Adipocyte (in vitro differentiated cells): ENCODE data around the gene TLR10.

Source experiments
- DNase-seq: peaks from one replicate; pipeline ENCODE4 v3.0.0-alpha.2; 2015; ENCODE audit warnings: low read depth
- H3K27me3 ChIP-seq: replicated peaks from 2 replicates; pipeline ENCODE4 v1.7.0; 2013; ENCODE audit warnings: mild to moderate bottlenecking, low read length, moderate library complexity; ENCODE audit not compliant: control insufficient read depth, insufficient read depth
- H3K36me3 ChIP-seq: 2 replicates; pipeline ENCODE4 v1.7.0; 2013; ENCODE audit warnings: low read length, mild to moderate bottlenecking, moderate library complexity; ENCODE audit not compliant: control insufficient read depth, insufficient read depth, severe bottlenecking
- H3K4me1 ChIP-seq: 2 replicates; pipeline ENCODE4 v1.7.0; 2013; ENCODE audit warnings: mild to moderate bottlenecking, low read length, moderate library complexity; ENCODE audit not compliant: control insufficient read depth, insufficient read depth
- H3K4me3 ChIP-seq: 2 replicates; pipeline ENCODE4 v1.7.0; 2013; ENCODE audit warnings: mild to moderate bottlenecking, low read length, moderate library complexity
- H3K9ac ChIP-seq: 2 replicates; pipeline ENCODE4 v1.7.0; 2013; ENCODE audit warnings: mild to moderate bottlenecking, low read length, moderate library complexity
- H3K9me3 ChIP-seq: 2 replicates; pipeline ENCODE4 v1.7.0; 2013; ENCODE audit warnings: mild to moderate bottlenecking, low read length, moderate library complexity; ENCODE audit not compliant: control insufficient read depth

TLR10 gene

GRCh38 chr4:38764277-38764676 lies 18.5 kb downstream of the TLR10 start:
- peaks cover 17% of the 10 kb centered on the region for H3K4me1 ChIP-seq
- H3K9ac ChIP-seq: no peak overlapping the region
- H3K27me3 ChIP-seq: peaks cover 4% of the 10 kb centered on the region
- no peak overlapping the region for H3K4me3 ChIP-seq
- DNase-seq: no peak
- H3K9me3 ChIP-seq: no peaks in the 10 kb centered on the region
- H3K36me3 ChIP-seq: no peaks in the 10 kb centered on the region

- no peak for DNase-seq
- Histone ChIP-seq H3K27me3 (peaks cover 4% of the 10 kb centered on the region), H3K36me3 (no peaks in the 10 kb centered on the region), H3K9ac (no peak overlapping the region), H3K9me3 (no peaks in the 10 kb centered on the region), H3K4me1 (peaks cover 2% of the 10 kb centered on the region), H3K4me3 (no peak overlapping the region)
Observed at GRCh38 chr4:38762560-38762959, 20.2 kb downstream of the TLR10 start.

DNA sequence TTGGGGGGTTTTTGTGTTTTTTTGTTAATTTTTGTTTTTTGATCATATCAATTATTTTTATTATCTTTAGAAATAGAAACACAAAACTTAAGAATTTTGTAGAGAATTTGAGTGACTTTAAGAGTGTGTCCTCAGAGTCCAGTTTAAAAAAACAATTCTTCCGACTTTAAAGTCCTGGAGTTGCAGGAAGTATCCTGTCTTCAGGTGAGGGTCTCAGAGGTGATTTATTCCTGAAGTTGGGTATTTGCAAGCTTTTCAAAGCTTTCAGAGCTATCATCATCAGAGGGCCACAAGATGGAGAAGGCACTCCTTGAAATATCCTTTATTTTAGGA lies 23.0 kb downstream of the TLR10 start:
- H3K36me3 ChIP-seq: no peaks in the 10 kb centered on the region
- no peak overlapping the region for H3K9ac ChIP-seq
- DNase-seq: no peak
- no peaks in the 10 kb centered on the region for H3K9me3 ChIP-seq
- H3K4me1 ChIP-seq: peaks cover 2% of the 10 kb centered on the region
- H3K4me3 ChIP-seq: no peak overlapping the region
- H3K27me3 ChIP-seq: peaks cover 4% of the 10 kb centered on the region

DNA sequence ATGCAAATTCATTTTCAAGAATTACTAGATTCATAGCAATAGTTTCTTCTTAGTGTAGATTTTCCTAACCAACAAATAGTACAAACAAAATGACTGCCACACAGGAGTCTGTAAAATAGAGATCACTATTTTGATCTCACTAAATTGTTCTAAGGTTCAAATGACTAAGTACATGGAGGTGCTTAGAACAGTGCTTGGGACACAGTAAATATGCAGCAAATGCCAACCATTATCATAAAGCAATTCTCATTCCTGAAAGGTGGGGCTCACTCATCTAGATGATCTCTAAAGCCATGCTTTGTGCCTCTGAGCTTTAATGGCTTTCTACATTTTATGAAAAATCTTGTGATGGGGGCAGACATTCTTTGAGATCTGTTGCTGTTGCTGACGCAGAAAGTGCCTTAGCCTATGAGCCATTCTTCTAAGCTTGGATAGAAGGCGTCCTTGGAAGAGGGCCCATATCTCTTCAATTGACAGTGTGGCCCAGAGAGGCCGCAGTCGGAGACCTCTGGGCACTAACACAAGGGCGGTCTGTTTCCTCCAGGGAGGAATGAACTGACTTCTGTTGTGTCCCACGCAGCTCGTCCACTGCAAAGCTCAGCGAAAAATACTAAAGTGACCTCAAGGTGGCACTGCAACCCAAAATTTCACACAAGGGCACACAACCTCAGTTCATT lies 23.5 kb downstream of the TLR10 start:
- Histone ChIP-seq H3K4me3 (peak overlapping the region; percentile 2), H3K27me3 (peaks cover 4% of the 10 kb centered on the region), H3K36me3 (no peaks in the 10 kb centered on the region), H3K4me1 (peaks cover 2% of the 10 kb centered on the region), H3K9me3 (no peaks in the 10 kb centered on the region), H3K9ac (no peak overlapping the region)
- DNase-seq: peak; percentile 81

DNA sequence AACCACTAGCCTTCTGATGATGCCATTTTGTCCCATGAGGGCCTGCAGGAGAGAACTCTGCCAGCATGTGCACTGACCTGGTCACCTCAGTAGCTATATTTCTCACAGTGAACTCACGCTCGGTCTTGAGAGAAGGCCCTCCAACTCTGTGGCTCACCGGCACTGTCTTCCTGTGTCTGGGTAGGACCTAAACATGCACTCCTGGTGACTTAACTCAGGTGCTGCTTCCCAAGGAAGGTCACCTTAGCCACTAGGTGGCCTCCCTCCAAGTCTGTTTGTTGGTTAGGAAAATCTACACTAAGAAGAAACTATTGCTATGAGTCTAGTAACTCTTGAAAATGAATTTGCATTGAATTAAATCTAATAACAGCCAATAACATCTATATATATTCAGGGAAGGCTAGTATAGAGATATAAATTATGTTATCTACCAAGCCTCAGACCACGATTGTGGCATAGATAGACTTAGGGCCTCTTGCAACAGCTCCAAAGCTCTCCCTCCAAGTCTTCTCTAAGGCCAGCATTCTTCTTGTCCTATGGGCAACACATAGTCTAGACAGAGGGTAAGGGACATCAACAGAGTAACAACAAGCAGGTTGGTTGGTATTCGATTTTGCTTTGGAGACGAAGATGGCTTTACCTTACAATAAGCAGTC lies 24.7 kb downstream of the TLR10 start:
- DNase-seq: no peak
- Histone ChIP-seq H3K9me3 (no peaks in the 10 kb centered on the region), H3K9ac (no peak overlapping the region), H3K27me3 (peaks cover 4% of the 10 kb centered on the region), H3K4me3 (no peak overlapping the region), H3K4me1 (peaks cover 9% of the 10 kb centered on the region), H3K36me3 (no peaks in the 10 kb centered on the region)

GRCh38 chr4:38752941-38753806 lies 29.6 kb downstream of the TLR10 start:
- no peaks in the 10 kb centered on the region for H3K9me3 ChIP-seq
- H3K36me3 ChIP-seq: no peaks in the 10 kb centered on the region
- peak overlapping the region; percentile 79 for H3K4me3 ChIP-seq
- H3K27me3 ChIP-seq: no peaks in the 10 kb centered on the region
- H3K4me1 ChIP-seq: peaks cover 21% of the 10 kb centered on the region
- peak overlapping the region; percentile 76 for H3K9ac ChIP-seq
- peak; percentile 98 for DNase-seq

- peak; percentile 44 for DNase-seq
- Histone ChIP-seq H3K27me3 (no peaks in the 10 kb centered on the region), H3K9me3 (no peaks in the 10 kb centered on the region), H3K9ac (peak overlapping the region; percentile 76), H3K4me3 (peak overlapping the region; percentile 79), H3K36me3 (no peaks in the 10 kb centered on the region), H3K4me1 (peaks cover 21% of the 10 kb centered on the region)
Observed at GRCh38 chr4:38752372-38752940, 30.3 kb downstream of the TLR10 start.

GRCh38 chr4:38751341-38752010 lies 31.3 kb downstream of the TLR10 start:
- H3K4me3 ChIP-seq: peak overlapping the region; percentile 79
- no peaks in the 10 kb centered on the region for H3K27me3 ChIP-seq
- H3K36me3 ChIP-seq: no peaks in the 10 kb centered on the region
- H3K4me1 ChIP-seq: peaks cover 21% of the 10 kb centered on the region
- H3K9ac ChIP-seq: no peak overlapping the region
- H3K9me3 ChIP-seq: no peaks in the 10 kb centered on the region
- DNase-seq: no peak

DNA sequence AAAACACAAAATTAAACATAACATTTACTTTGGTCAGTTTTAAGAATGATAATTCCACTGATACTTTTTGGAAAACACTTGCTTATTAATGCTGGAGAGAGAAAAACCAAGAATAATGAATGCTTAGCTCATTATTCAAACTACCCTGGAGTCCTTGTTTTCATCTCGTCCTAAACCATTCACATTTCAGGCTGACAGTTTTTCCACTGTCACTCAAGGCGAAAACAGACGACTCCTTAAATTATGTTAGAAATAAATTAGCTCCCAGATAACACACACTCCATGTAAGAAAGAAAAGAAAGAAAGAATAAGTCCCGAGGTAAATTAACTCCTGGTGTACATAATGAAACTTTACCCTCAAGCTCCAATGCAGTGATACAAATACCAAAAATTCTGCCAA lies 33.5 kb downstream of the TLR10 start:
- H3K27me3 ChIP-seq: no peaks in the 10 kb centered on the region
- DNase-seq: no peak
- no peaks in the 10 kb centered on the region for H3K9me3 ChIP-seq
- H3K9ac ChIP-seq: no peak overlapping the region
- no peak overlapping the region for H3K4me3 ChIP-seq
- H3K4me1 ChIP-seq: peaks cover 21% of the 10 kb centered on the region
- no peaks in the 10 kb centered on the region for H3K36me3 ChIP-seq

GRCh38 chr4:38747629-38748028 lies 35.2 kb downstream of the TLR10 start:
- H3K9ac ChIP-seq: no peak overlapping the region
- no peaks in the 10 kb centered on the region for H3K9me3 ChIP-seq
- peaks cover 12% of the 10 kb centered on the region for H3K4me1 ChIP-seq
- no peaks in the 10 kb centered on the region for H3K27me3 ChIP-seq
- H3K4me3 ChIP-seq: no peak overlapping the region
- DNase-seq: no peak
- no peaks in the 10 kb centered on the region for H3K36me3 ChIP-seq

DNA sequence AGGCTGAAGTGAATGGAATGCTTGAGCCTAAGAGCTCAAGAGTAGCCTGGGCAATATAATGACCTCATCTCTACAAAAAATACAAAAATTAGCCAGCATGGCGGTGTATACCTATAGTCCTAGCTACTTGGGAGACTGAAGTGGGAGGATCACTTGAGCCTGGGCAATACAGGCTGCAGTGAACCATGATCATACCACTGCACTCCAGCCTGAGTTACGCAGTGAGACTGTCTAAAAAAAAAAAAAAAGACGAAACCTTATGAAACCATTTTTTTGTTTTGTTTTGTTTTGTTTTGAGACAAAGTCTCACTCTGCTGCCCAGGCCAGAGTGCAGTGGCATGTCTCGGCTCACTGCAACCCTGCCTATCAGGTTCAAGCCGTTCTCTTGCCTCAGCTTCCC lies 36.9 kb downstream of the TLR10 start:
- H3K9ac ChIP-seq: no peak overlapping the region
- no peak for DNase-seq
- H3K4me1 ChIP-seq: no peaks in the 10 kb centered on the region
- H3K27me3 ChIP-seq: no peaks in the 10 kb centered on the region
- no peaks in the 10 kb centered on the region for H3K36me3 ChIP-seq
- no peak overlapping the region for H3K4me3 ChIP-seq
- no peaks in the 10 kb centered on the region for H3K9me3 ChIP-seq
